H1 (cell line): ENCODE data around the gene MRPL28.

Source experiments
- POLR2A ChIP-seq, 2 experiments: IDR thresholded peaks; 1 replicate in 1 of 2; 2 replicates in 1 of 2; pipeline ENCODE4 v1.6.1; 2011; ENCODE audit warnings: low read depth in 2 of 2, low read length in 2 of 2, mild to moderate bottlenecking in 2 of 2; ENCODE audit errors: control extremely low read depth in 1 of 2
- SUZ12 ChIP-seq: fragments of 200-600 bp; sonication (generic); IDR thresholded peaks from 2 replicates; pipeline ENCODE4 v1.6.1; 2012; ENCODE audit warnings: mild to moderate bottlenecking, inconsistent platforms, low read length, moderate library complexity, mixed read lengths
- TF ChIP-seq, protein P1 (sequence below): IDR thresholded peaks from 2 replicates; pipeline ENCODE4 v1.6.1; 2012; ENCODE audit warnings: inconsistent platforms
- TF ChIP-seq, protein P2 (sequence below): IDR thresholded peaks from 2 replicates; pipeline ENCODE4 v1.6.1; 2011; ENCODE audit warnings: low read length, improper control_type of control experiment

GRCh38 chr16:374616-374926 is 4.2 kb upstream of the MRPL28 start:
- TF ChIP-seq POLR2A (IDR thresholded peaks at IDR 0.05; ENCODE audit: control extremely low read depth in 1 of 2, low read depth in 2 of 2, low read length in 2 of 2) (no peak), SUZ12 (no peak)
- TF ChIP-seq, protein P1, sequence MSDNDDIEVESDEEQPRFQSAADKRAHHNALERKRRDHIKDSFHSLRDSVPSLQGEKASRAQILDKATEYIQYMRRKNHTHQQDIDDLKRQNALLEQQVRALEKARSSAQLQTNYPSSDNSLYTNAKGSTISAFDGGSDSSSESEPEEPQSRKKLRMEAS = no peak
- TF ChIP-seq, protein P2, sequence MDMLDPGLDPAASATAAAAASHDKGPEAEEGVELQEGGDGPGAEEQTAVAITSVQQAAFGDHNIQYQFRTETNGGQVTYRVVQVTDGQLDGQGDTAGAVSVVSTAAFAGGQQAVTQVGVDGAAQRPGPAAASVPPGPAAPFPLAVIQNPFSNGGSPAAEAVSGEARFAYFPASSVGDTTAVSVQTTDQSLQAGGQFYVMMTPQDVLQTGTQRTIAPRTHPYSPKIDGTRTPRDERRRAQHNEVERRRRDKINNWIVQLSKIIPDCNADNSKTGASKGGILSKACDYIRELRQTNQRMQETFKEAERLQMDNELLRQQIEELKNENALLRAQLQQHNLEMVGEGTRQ = no peak
